Right lobe of liver (tissue), 4 donors: ENCODE measurements around the gene SLC25A26.
"Not testable (repeated sequence)": the region's sequence is repeated elsewhere in the genome, so short reads cannot be mapped to it uniquely, and the experiment has no call there.

Experiments
- CTCF ChIP-seq, 4 donors: fragments of 200-600 bp in 3 of 4; fragments of 450-650 bp in 1 of 4; IDR thresholded peaks; one replicate each; pipeline versions ENCODE4 v1.5.1 to v1.8.0; 2016 to 2022; ENCODE audit warnings: antibody characterized with exemption in 4 of 4, mild to moderate bottlenecking in 2 of 4
- POLR2A ChIP-seq: fragments of 450-650 bp; IDR thresholded peaks from one replicate; pipeline ENCODE4 v1.6.1; 2017; ENCODE audit warnings: antibody characterized with exemption, mild to moderate bottlenecking
- donor health status: DM: no; HTN: no; CAD: no.
- donor health status: DM: no; HTN: no; CAD: no.
- donor health status: DM: no; HTN: yes; CAD: no.

GRCh38 chr3:66291922-66292321 is 71.1 kb downstream of the SLC25A26 start:
- not testable (repeated sequence) for TF ChIP-seq POLR2A; CTCF (IDR thresholded peaks at IDR 0.05)
